HG03175 (cell line): ENCODE results near the gene IQCM.

Experiments used
- ATAC-seq: cut with Tn5 transposase; IDR thresholded peaks from one replicate; pipeline ENCODE4 v1.9.1; 2021; ENCODE audit warnings: mild to moderate bottlenecking, moderate library complexity; ENCODE audit not compliant: unreplicated experiment

IQCM gene

GRCh38 chr4:149322203-149322602 is 493.4 kb downstream of the IQCM start:
- ATAC-seq, result no peak

- ATAC-seq, result no peak
Measured at GRCh38 chr4:149321438-149321837, 494.2 kb downstream of the IQCM start.

- ATAC-seq, result no peak
Measured at GRCh38 chr4:149311076-149311475, 504.6 kb downstream of the IQCM start.

- no peak for ATAC-seq
Measured at GRCh38 chr4:149306537-149306936, 509.1 kb downstream of the IQCM start.
